Transverse colon (tissue), 4 donors: ENCODE measurements around the gene CD14. TPM values are rescaled to one million over a fixed set of nuclear protein-coding genes. Genes with fewer than 3 reads are reported as not detected.
A peak's percentile ranks its signal among the peaks of the same experiment; 100 is the strongest.
"Not testable (repeated sequence)": the region's sequence is repeated elsewhere in the genome, so short reads cannot be mapped to it uniquely, and the experiment has no call there.

ENCODE experiments used
- DNase-seq: peaks from one replicate; pipeline ENCODE4 v3.0.0-alpha.2; 2019
- H3K27ac ChIP-seq, 4 donors: fragments of 200-600 bp; sonication (generic); 2 replicates each; pipeline ENCODE4 v1.5.1; 2016 to 2018; ENCODE audit warnings: inconsistent platforms in 4 of 4
- H3K27me3 ChIP-seq: fragments of 200-600 bp; sonication (generic); 2 replicates; pipeline ENCODE4 v1.5.1; 2017; ENCODE audit warnings: inconsistent platforms
- H3K36me3 ChIP-seq, 4 donors: fragments of 200-600 bp; sonication (generic); 2 replicates each; pipeline ENCODE4 v1.5.1; 2017 to 2019; ENCODE audit warnings: inconsistent platforms in 4 of 4
- H3K4me1 ChIP-seq, 4 donors: fragments of 200-600 bp; sonication (generic); 2 replicates each; pipeline ENCODE4 v1.5.1; 2017 to 2020; ENCODE audit warnings: inconsistent platforms in 4 of 4
- H3K4me3 ChIP-seq, 4 donors: fragments of 200-600 bp; sonication (generic); 1 replicate in 1 of 4; 2 replicates in 3 of 4; pipeline versions ENCODE4 v1.5.1 to v1.6.1; 2017 to 2019; ENCODE audit warnings: inconsistent platforms in 4 of 4
- H3K9me3 ChIP-seq, 2 donors: fragments of 200-600 bp; sonication (generic); 2 replicates each; pipeline ENCODE4 v1.5.1; 2017 to 2019; ENCODE audit warnings: inconsistent platforms in 2 of 2
- EP300 ChIP-seq: sonication (generic); formaldehyde crosslinking; IDR thresholded peaks from one replicate; pipeline ENCODE4 v1.6.1; 2017; ENCODE audit warnings: antibody characterized with exemption, low read depth
- POLR2A ChIP-seq: fragments of 450-650 bp; IDR thresholded peaks from one replicate; pipeline ENCODE4 v1.6.1; 2016; ENCODE audit warnings: antibody characterized with exemption, mild to moderate bottlenecking, moderate library complexity
- POLR2AphosphoS5 ChIP-seq, 3 donors: sonication (generic); formaldehyde crosslinking; IDR thresholded peaks; one replicate each; pipeline ENCODE4 v1.6.1; 2016; ENCODE audit warnings: antibody characterized with exemption in 3 of 3
- whole genome bisulfite sequencing, 2 donors: methylation state at CpG; one replicate each; pipeline ENCODE4 v1.1.5; 2018; ENCODE audit warnings: low coverage in 1 of 2; 5-methylcytosine and 5-hydroxymethylcytosine counted together
- in situ Hi-C, 4 donors: fragments of 200-750 bp; cut with MboI; loops; one replicate each; pipeline versions ENCODE4 v1.15.0 to v1.15.1; 2017; ENCODE audit warnings: low sequenced_read_pairs in 3 of 4, low pct_ligation_motif_present in 1 of 4, low pct_unique_long_range_greater_than_20kb in 1 of 4
- intact Hi-C: fragments of 100-400 bp; cut with DNase I; formaldehyde crosslinking; loops from one replicate; pipeline ENCODE4 v1.15.1; 2023; ENCODE audit warnings: low total_unique reads
- total RNA-seq, 4 donors: library from RNA; depleted of rRNA; stranded (reverse); fragments of >200 nt; gene quantifications; one replicate each; pipeline ENCODE4 v1.1.0, GENCODE V29; 2016
- TF ChIP-seq, protein P1 (sequence below), 5 experiments: fragments of 200-600 bp in 3 of 5; fragments of 450-650 bp in 2 of 5; sonication (generic) in 3 of 5; IDR thresholded peaks; 1 replicate in 2 of 5; 2 replicates in 3 of 5; pipeline ENCODE4 v1.5.1; 2016 to 2017; ENCODE audit warnings: antibody characterized with exemption in 5 of 5, inconsistent platforms in 3 of 5, mild to moderate bottlenecking in 2 of 5, moderate library complexity in 1 of 5

The CD14 gene
- total RNA-seq, 4 donors from 2014 or later, result 3.6 to 92.4 (median 45.6) TPM

- Histone ChIP-seq H3K36me3 (peaks cover 0 to 34% (median 17%) of the 10 kb centered on the region in 4 donors), H3K27ac (peak overlapping the region in 3 of 4 donors; percentile 18 to 47 (median 41)), H3K4me1 (peaks cover 0 to 9% (median 4%) of the 10 kb centered on the region in 4 donors), H3K4me3 (no peak overlapping the region), H3K27me3 (no peaks in the 10 kb centered on the region), H3K9me3 (no peaks in the 10 kb centered on the region)
- 50 to 85% methylated on average over 1 to 6 of the region's 7 CpGs for WGBS, 2 donors
- DNase-seq, result peak; percentile 14
- no peak for TF ChIP-seq EP300
- intact Hi-C loops, result no loop called here
- in situ Hi-C loops, result loop anchor here in 1 of 4 donors (25.0 kb wide), 2 partner anchors 109 to 284 kb away; partner anchors contain the start of genes APBB3, SLC35A4 and SRA1
These were observed 38.6 kb upstream of the CD14 start for GRCh38 chr5:140671472-140672125.

DNA sequence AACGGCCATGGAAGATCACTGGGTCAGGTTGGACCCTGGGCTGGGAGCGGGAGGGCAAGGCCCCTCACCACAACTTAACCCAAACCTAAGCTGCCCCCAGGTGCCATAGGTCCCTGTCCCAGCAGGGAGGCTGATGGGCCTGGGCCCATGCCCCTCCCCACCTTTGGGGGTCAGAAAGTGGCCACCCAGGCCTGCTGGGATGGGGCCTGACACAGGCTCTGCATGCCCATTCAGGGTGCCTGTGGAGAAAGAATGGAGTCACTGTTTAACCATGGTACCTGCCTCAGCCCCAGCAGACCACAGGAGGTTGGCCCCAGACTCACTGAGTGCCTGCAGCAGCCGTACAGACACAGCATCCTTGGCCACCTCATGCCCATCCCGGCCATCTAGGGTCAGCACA, 38.1 kb upstream of the CD14 start:
- in situ Hi-C loops, result loop anchor here in 1 of 4 donors (25.0 kb wide), 2 partner anchors 109 to 284 kb away; partner anchors contain the start of genes APBB3, SLC35A4 and SRA1
- 96% methylated on average over 4 of the region's 4 CpGs; no CpG with 5 or more reads in 1 of the 2 donors for WGBS, 2 donors
- H3K4me3 ChIP-seq, result not testable (repeated sequence)

GRCh38 chr5:140664359-140665119, 31.6 kb upstream of the CD14 start, which contains the start of gene WDR55:
Gene WDR55, plus strand, starts transcription at chr5:140664904. Its CDS starts 9 bp downstream, at chr5:140664913.
- peaks cover 12 to 27% (median 13%) of the 10 kb centered on the region in 4 donors for H3K4me1 ChIP-seq
- DNase-seq, result peak; percentile 98
- TF ChIP-seq POLR2A (peak; percentile 93), POLR2AphosphoS5 (IDR thresholded peaks at IDR 0.05) (peak; percentile 92 to 98 (median 97)), EP300 (peak; percentile 1)
- TF ChIP-seq, protein P1, sequence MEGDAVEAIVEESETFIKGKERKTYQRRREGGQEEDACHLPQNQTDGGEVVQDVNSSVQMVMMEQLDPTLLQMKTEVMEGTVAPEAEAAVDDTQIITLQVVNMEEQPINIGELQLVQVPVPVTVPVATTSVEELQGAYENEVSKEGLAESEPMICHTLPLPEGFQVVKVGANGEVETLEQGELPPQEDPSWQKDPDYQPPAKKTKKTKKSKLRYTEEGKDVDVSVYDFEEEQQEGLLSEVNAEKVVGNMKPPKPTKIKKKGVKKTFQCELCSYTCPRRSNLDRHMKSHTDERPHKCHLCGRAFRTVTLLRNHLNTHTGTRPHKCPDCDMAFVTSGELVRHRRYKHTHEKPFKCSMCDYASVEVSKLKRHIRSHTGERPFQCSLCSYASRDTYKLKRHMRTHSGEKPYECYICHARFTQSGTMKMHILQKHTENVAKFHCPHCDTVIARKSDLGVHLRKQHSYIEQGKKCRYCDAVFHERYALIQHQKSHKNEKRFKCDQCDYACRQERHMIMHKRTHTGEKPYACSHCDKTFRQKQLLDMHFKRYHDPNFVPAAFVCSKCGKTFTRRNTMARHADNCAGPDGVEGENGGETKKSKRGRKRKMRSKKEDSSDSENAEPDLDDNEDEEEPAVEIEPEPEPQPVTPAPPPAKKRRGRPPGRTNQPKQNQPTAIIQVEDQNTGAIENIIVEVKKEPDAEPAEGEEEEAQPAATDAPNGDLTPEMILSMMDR (IDR thresholded peaks at IDR 0.05), result no peak
- intact Hi-C loops, result no loop called here
- H3K27ac ChIP-seq, result peak within 1 kb of the TSS; percentile 88 to 95 (median 94)
- no peaks in the 10 kb centered on the region for H3K9me3 ChIP-seq
- H3K27me3 ChIP-seq, result no peaks in the 10 kb centered on the region
- peaks cover 0 to 38% (median 18%) of the 10 kb centered on the region in 4 donors for H3K36me3 ChIP-seq
- H3K4me3 ChIP-seq, result peak within 1 kb of the TSS; percentile 73 to 87 (median 79)
- in situ Hi-C loops, result loop anchor here in 1 of 4 donors (25.0 kb wide), 2 partner anchors 102 to 277 kb away; partner anchors contain the start of genes APBB3, SLC35A4 and SRA1
- WGBS, 2 donors, result 0 to 2% methylated on average over 6 to 50 of the region's 54 CpGs

More for the DNA sequence above, 38.1 kb upstream of the CD14 start:
- H3K27me3 ChIP-seq, H3K9me3 ChIP-seq, intact Hi-C loops, DNase-seq: not testable (repeated sequence)
- Histone ChIP-seq H3K4me1 (peaks cover 5 to 15% (median 6%) of the 10 kb centered on the region in 4 donors), H3K27ac (peak overlapping the region in 2 of 4 donors; percentile 41 to 47), H3K36me3 (peaks cover 0 to 31% (median 13%) of the 10 kb centered on the region in 4 donors)

- H3K27me3 ChIP-seq, result no peaks in the 10 kb centered on the region
- H3K4me1 ChIP-seq, result peaks cover 12 to 27% (median 13%) of the 10 kb centered on the region in 4 donors
- H3K36me3 ChIP-seq, result peaks cover 0 to 38% (median 18%) of the 10 kb centered on the region in 4 donors
- intact Hi-C loops, result no loop called here
- H3K27ac ChIP-seq, result peak overlapping the region; percentile 88 to 95 (median 94)
- WGBS, 2 donors, result 12 to 14% methylated on average over 11 to 18 of the region's 18 CpGs
- no peak for TF ChIP-seq POLR2AphosphoS5 (IDR thresholded peaks at IDR 0.05)
- no peak for TF ChIP-seq POLR2A
- TF ChIP-seq EP300, result no peak
- TF ChIP-seq, protein P1 (IDR thresholded peaks at IDR 0.05), result no peak
- peak overlapping the region; percentile 18 to 87 (median 76) for H3K4me3 ChIP-seq
- DNase-seq, result no peak
- no peaks in the 10 kb centered on the region for H3K9me3 ChIP-seq
- in situ Hi-C loops, result loop anchor here in 1 of 4 donors (25.0 kb wide), 2 partner anchors 102 to 277 kb away; partner anchors contain the start of genes APBB3, SLC35A4 and SRA1
These were observed 31.0 kb upstream of the CD14 start for GRCh38 chr5:140664030-140664358.

GRCh38 chr5:140660371-140660770, 27.4 kb upstream of the CD14 start:
- intact Hi-C loops, H3K27me3 ChIP-seq, H3K9me3 ChIP-seq, DNase-seq, H3K4me1 ChIP-seq, H3K27ac ChIP-seq, H3K4me3 ChIP-seq: not testable (repeated sequence)
- WGBS, 2 donors, result 90% methylated on average over 6 of the region's 6 CpGs; no CpG with 5 or more reads in 1 of the 2 donors
- H3K36me3 ChIP-seq, result peaks cover 0 to 70% (median 35%) of the 10 kb centered on the region in 4 donors
- in situ Hi-C loops, result loop anchor here in 1 of 4 donors (25.0 kb wide), 2 partner anchors 98 to 273 kb away; partner anchors contain the start of genes APBB3, SLC35A4 and SRA1
